OCI-M1 (cell line): ENCODE data around the gene NDUFB5.
"Not testable (repeated sequence)": the region's sequence is repeated elsewhere in the genome, so short reads cannot be mapped to it uniquely, and the experiment has no call there.

Source experiments
- DNase-seq: peaks from one replicate; lab custom pipeline; 2025; lab: John Stamatoyannopoulos, UW

NDUFB5 gene

DNA sequence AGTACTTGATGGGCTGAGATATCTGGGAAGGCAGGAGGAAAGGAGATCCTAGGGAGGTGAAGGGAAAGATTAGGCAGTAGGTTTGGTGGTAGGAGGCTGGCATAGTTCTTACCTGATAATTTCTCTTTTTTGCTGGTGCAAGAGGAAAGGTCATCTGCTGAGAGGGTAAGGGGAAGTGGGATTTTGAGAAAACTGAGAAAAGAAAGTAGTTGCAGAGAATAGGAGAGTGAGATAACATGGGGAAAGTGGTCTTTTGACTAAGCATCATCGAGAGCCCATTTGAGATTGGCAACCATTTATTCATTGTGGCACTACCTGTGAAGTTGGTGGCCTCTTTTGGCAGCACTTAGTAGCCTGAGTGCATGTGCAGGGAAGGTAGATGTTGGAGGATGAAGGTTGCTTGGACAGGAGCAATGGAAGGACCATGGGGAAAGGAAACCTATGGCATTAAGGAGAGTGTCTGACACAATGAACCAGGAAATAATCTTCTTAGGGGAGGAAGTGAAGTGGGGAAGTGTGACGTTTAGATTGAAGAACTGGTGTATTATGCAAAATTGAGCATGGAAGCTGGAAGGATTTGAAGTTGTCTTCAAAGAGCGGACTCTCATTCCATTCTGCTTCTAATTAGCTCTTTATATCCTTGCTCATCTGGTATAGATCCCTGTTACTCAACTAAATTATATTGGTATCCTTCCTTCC lies 26.3 kb downstream of the NDUFB5 start:
- no peak for DNase-seq

- DNase-seq, result no peak
Observed at GRCh38 chr3:179640469-179640868, 35.9 kb downstream of the NDUFB5 start.

DNA sequence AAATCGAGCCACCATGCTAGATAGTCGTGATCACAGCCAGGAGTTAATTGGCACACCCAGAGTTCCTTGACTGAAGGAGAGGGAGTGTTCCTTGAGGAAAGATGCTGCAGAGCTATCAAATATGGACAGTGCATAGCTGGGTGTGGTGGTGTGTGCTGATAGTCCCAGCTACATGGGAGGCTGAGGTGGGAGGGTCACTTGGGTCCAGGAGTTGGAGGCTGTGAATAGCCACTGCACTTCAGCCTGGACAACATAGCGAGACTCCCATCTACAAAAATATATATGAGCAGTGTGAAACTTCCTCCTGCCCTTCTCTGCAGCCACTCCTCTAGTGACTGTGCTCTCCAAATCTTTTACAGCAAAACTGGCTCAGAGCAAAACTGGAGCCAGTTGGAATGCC lies 38.3 kb downstream of the NDUFB5 start:
- DNase-seq, result no peak

GRCh38 chr3:179643837-179644236 lies 39.2 kb downstream of the NDUFB5 start:
- DNase-seq, result not testable (repeated sequence)

DNA sequence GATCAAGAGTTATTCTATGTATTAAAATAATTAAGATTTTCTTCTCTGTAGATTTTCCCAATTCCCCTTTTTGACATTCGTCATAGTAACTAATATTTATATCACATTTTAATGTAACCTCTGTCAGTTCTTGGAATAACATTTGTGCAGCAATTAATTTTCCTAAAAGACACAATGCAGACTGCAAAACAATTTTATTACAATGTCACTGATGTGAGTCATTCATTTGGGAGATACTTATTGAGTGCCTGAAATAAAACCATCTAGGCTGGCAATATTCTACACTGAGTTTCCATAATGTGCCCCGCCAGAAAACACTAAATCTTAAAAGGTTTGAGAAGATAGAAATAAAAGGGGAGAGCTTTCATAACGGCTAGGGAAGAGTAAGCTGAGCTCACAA lies 41.6 kb downstream of the NDUFB5 start:
- no peak for DNase-seq

GRCh38 chr3:179651687-179652446 lies 47.3 kb downstream of the NDUFB5 start:
- no peak for DNase-seq

DNA sequence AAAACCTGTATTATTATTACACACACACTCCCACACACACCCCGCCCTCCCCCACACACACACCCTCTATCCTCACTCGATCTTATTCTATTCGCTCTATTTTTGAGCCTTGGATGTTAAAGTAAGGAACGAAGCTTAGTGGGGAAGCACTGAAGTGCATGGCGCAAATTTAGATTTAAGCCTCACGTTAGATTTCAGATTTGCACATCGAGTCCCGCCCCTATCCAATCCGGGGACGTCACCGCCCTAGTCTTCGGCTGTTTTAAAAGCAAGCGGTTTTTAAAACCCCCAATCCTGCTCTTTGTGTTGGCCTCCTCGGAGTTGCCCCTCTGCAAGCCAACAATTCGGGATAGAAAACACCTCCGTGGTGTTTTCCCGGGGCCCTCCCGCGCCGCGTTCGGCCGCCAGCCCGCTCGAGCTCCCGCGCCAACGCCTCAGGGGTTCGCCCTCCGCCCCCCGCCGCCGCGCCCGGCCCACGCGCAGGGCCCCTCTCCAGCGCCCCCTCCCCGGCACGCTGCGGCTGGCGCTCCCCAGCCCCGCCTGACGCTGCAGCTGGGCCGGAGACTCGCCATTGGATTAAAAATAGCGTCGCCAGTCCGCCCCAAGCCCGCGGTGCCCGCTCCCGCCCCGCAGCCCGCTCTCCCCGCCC lies 48.0 kb downstream of the NDUFB5 start, which contains the start of gene USP13:
Gene USP13 (plus strand): TSS at position 594 of the 649 bp plus-strand sequence. CDS start 186 bp downstream, outside the sequence.
- DNase-seq, result peak; percentile 69

GRCh38 chr3:179653096-179653797 lies 48.7 kb downstream of the NDUFB5 start:
- peak; percentile 72 for DNase-seq

DNA sequence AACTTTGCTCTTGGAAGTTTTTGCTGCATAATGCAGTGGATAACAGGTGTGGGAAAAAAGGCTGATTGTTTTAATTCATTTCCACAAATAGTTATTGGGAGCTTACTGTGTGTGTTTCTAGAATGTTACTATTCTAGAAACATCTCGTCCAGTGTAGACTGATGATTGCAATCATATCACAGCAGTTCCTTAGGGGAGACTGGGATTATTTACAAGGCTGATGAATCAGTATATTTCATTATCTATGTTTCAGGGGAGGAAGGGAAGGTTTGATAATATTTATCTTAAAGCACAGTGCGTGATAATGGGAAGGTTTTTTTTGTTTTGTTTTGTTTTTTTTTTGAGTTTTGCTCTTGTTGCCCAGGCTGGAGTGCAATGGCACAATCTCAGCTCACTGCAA lies 50.6 kb downstream of the NDUFB5 start:
- no peak for DNase-seq

DNA sequence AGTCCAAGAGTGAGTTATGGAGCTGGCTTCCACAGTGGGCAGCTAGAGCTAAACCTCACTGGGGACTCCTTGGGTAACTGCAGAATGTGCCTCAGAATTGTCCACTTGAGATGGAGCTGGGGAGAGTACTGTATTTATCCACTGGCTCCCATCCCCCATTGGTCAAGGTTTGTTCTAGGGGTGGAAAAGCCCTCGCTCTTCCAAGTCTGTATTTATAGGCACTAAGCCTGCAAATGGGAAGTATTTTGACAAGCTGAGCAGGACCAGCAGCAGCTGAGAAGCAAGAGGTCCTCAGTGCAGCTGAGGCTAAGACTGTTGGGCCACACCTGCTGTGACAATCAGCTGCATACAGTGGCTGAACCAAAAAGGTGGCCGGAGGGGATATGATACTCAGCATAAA lies 54.0 kb downstream of the NDUFB5 start:
- no peak for DNase-seq

DNA sequence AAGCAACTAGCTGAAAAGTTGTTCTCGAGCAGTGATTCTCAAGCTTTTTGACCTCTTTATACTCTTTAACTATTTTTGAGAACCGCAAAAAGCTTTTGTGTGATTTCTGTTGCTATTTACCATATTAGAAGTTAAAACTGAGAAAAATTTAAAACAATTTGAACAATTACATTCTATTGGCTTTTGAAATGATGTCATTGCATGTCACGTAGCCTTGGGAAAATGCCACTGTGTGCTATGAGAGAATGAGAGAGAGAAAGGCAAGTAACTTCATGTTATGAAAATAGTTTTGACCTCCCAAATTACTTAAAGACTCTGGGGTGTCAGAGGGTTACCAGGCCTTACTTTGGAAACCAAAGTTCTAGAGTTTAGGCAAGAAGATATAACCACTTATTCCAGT lies 56.3 kb downstream of the NDUFB5 start:
- no peak for DNase-seq

DNA sequence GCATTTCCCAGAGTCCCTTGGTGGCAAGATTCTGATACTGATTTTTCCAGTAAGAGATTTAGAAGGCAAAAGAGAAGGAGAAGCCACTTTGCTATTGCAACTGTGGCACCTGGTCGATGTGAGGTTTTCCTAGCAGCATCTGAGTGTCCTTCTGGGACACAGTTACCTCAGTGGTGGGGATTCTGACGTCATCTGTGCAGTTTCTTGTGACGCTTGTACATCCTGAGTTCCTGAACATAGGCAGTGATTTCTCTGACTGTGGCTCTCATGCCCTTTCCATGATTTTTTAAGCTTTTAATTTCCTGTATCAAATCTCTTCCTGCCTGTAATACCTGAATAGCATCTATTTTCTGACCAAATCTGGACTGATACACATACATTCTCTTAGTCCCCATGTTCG lies 57.2 kb downstream of the NDUFB5 start:
- no peak for DNase-seq

- no peak for DNase-seq
Observed at GRCh38 chr3:179663093-179663492, 58.5 kb downstream of the NDUFB5 start.

GRCh38 chr3:179666030-179666429 lies 61.4 kb downstream of the NDUFB5 start:
- DNase-seq, result no peak

- DNase-seq, result no peak
Observed at GRCh38 chr3:179666436-179667035, 61.9 kb downstream of the NDUFB5 start.

DNA sequence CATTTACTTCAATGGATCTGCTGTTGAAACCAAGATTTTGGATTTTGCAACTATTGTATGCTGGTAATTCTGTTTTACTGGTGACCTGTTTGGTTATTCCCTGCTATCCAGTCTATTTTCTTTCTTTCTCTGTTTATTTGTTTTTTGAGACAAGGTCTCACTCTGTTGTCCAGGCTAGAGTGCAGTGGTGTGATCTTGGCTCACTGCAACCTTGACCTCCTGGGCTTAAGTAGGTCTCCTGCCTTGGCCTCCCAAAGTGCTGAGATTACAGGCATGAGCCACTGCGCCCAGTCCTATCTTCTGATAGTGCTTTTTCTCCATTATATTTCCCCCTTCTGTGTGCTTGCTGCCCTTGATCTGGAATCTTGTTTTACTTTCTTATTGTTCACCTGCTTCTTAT lies 63.8 kb downstream of the NDUFB5 start:
- DNase-seq, result no peak

DNA sequence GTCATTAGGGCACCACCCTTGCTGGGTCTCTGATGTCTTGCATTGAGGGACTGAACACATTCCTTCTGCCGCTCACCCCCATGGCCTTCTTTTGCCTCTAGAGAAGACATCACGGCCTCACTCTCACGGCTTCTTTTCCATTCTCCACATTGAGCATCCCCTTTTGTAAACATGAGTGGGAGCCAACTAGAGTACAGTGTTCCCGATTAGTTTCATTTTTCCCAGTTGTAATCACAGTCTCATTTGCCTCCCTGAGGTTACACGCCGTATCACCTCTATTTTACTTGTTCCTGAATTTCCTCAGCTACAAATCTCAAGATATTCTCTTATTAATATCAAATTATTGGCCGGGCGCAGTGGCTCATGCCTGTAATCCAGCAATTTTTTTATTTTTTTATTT lies 65.7 kb downstream of the NDUFB5 start:
- no peak for DNase-seq

DNA sequence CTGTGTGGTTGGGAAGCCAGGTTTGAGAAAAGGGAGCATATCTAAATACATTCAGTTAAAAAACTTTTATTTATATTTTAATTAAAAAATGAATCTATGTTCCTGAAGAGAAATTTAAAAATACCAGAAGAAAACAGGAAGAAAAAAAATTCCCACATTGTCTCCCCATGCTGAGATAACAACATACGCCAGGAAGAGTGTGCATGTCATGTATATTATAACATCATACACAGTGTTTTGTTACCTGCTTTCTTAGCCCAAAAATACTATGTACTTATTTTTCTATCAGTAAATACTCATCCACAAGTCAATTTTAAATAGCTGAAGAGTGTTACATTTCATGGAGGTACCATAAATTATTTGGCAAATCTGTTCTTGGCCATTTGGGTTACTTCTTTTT lies 66.7 kb downstream of the NDUFB5 start:
- no peak for DNase-seq

- no peak for DNase-seq
Observed at GRCh38 chr3:179671747-179672242, 67.2 kb downstream of the NDUFB5 start.

- DNase-seq, result no peak
Observed at GRCh38 chr3:179672918-179673317, 68.3 kb downstream of the NDUFB5 start.

GRCh38 chr3:179673523-179673922 lies 68.9 kb downstream of the NDUFB5 start:
- no peak for DNase-seq

DNA sequence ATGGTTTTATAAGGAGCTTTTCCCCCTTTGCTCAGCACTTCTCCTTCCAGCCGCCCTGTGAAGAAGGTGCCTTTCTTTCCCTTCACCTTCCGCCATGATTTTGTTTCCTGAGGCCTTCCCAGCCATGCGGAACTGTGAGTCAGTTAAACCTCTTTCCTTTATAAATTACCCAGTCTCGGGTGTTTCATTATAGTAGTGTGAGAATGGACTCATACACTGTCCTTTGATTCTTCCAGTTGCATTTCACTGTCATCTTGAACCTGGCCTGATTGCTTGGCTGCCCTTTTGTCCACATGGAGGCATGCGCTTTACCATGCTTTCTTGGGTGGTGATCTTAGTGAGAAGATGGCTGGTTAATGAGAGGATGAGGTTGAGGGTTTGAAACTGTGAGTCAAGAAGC lies 71.5 kb downstream of the NDUFB5 start:
- no peak for DNase-seq
